H1 (cell line): ENCODE results near the gene CTU1. TPM values are rescaled to one million over a fixed set of nuclear protein-coding genes. Genes with fewer than 3 reads are reported as not detected.

Experiments used
- CTCF ChIA-PET: fragments of 300-600 bp; sonication (Branson Sonifier 250); formaldehyde crosslinking; loops from one replicate; lab custom pipeline; 2021; ENCODE audit not compliant: partially characterized antibody; lab: Charles Lee
- POLR2A ChIA-PET: fragments of 300-600 bp; sonication (Branson Sonifier 250); formaldehyde crosslinking; loops from one replicate; lab custom pipeline; 2021; ENCODE audit warnings: inconsistent platforms; ENCODE audit not compliant: partially characterized antibody; lab: Charles Lee
- DNase-seq, 2 experiments: peaks; one replicate each; pipeline versions ENCODE4 v3.0.0 to v3.0.0-alpha.2; 2010 to 2022; ENCODE audit warnings: low spot score in 2 of 2, low read depth in 1 of 2, mixed read lengths in 1 of 2
- FAIRE-seq: peaks from 2 replicates; lab custom pipeline; 2011; peaks lifted over from hg19 to GRCh38; lab: Jason Lieb, UNC
- H2AFZ ChIP-seq: 2 replicates; pipeline ENCODE4 v1.8.1; 2012; ENCODE audit warnings: low read length, inconsistent platforms
- H2AK5ac ChIP-seq: 2 replicates; pipeline ENCODE4 v1.6.1; 2013; ENCODE audit warnings: low read depth, low read length
- H2BK120ac ChIP-seq: replicated peaks from 2 replicates; pipeline ENCODE3; 2013; ENCODE audit warnings: low read depth, low read length, inconsistent platforms
- H2BK12ac ChIP-seq: 2 replicates; pipeline ENCODE4 v1.6.1; 2013; ENCODE audit warnings: low read depth, low read length
- H2BK15ac ChIP-seq: 2 replicates; pipeline ENCODE4 v1.6.1; 2013; ENCODE audit warnings: low read length
- H2BK20ac ChIP-seq: 2 replicates; pipeline ENCODE4 v1.6.1; 2013; ENCODE audit warnings: low read length
- H2BK5ac ChIP-seq: 2 replicates; pipeline ENCODE4 v1.6.1; 2013; ENCODE audit warnings: low read depth, low read length
- H3K14ac ChIP-seq: 2 replicates; pipeline ENCODE4 v1.6.1; 2013; ENCODE audit warnings: inconsistent platforms; ENCODE audit not compliant: insufficient read length
- H3K18ac ChIP-seq: 2 replicates; pipeline ENCODE4 v1.6.1; 2013; ENCODE audit warnings: low read length; ENCODE audit errors: extremely low read depth
- H3K23ac ChIP-seq: 2 replicates; pipeline ENCODE4 v1.6.1; 2013; ENCODE audit warnings: inconsistent platforms; ENCODE audit not compliant: insufficient read length
- H3K23me2 ChIP-seq: 2 replicates; pipeline ENCODE4 v1.6.1; 2013; ENCODE audit warnings: low read depth, low read length
- H3K27ac ChIP-seq: 2 replicates; pipeline ENCODE4 v1.6.1; 2011; ENCODE audit warnings: low read depth, low read length, inconsistent platforms
- H3K27me3 ChIP-seq, 4 experiments: replicated peaks in 1 of 4; 1 replicate in 1 of 4; 2 replicates in 3 of 4; pipeline versions ENCODE4 v1.6.1 to v1.8.1; 2011 to 2013; ENCODE audit warnings: low read length in 3 of 4, mild to moderate bottlenecking in 3 of 4, inconsistent platforms in 2 of 4, mixed read lengths in 2 of 4, moderate library complexity in 1 of 4; ENCODE audit not compliant: control insufficient read depth in 3 of 4, insufficient read depth in 3 of 4; ENCODE audit errors: extremely low read depth in 1 of 4
- H3K36me3 ChIP-seq, 4 experiments: 2 replicates each; pipeline versions ENCODE4 v1.6.1 to v1.8.1; 2011 to 2013; ENCODE audit warnings: mild to moderate bottlenecking in 4 of 4, low read length in 3 of 4, moderate library complexity in 2 of 4, control low read depth in 1 of 4, inconsistent platforms in 1 of 4; ENCODE audit not compliant: insufficient read depth in 4 of 4, control insufficient read depth in 2 of 4
- H3K4ac ChIP-seq: replicated peaks from 2 replicates; pipeline ENCODE3; 2013; ENCODE audit warnings: low read length, low read depth, mixed read lengths, inconsistent platforms; ENCODE audit not compliant: insufficient read length
- H3K4me1 ChIP-seq, 4 experiments: replicated peaks in 1 of 4; 1 replicate in 1 of 4; 2 replicates in 3 of 4; pipeline versions ENCODE4 v1.6.1 to v1.8.1; 2011 to 2013; ENCODE audit warnings: low read length in 3 of 4, inconsistent platforms in 2 of 4, mixed read lengths in 1 of 4; ENCODE audit not compliant: insufficient read depth in 4 of 4, control insufficient read depth in 3 of 4
- H3K4me2 ChIP-seq, 2 experiments: 2 replicates each; pipeline versions ENCODE4 v1.6.1 to v1.8.1; 2011 to 2013; ENCODE audit warnings: low read depth in 2 of 2, low read length in 2 of 2, control low read depth in 1 of 2, inconsistent platforms in 1 of 2, mild to moderate bottlenecking in 1 of 2; ENCODE audit not compliant: insufficient read depth in 1 of 2
- H3K4me3 ChIP-seq, 4 experiments: fragments of 200-600, 300-600 bp in 1 of 4; sonication (generic), shearing (Covaris generic), sonication (Bioruptor Twin) in 1 of 4; 2 replicates each; pipeline versions ENCODE4 v1.5.1 to v1.8.1; 2011 to 2016; ENCODE audit warnings: low read length in 4 of 4, low read depth in 3 of 4, control low read depth in 2 of 4, inconsistent platforms in 2 of 4, mild to moderate bottlenecking in 2 of 4, mixed read lengths in 1 of 4, moderate library complexity in 1 of 4; ENCODE audit not compliant: insufficient read depth in 2 of 4; ENCODE audit errors: extremely low read depth in 1 of 4
- H3K56ac ChIP-seq: replicated peaks from 2 replicates; pipeline ENCODE3; 2013; ENCODE audit warnings: low read depth, mild to moderate bottlenecking, mixed read lengths, low read length, inconsistent platforms; ENCODE audit not compliant: insufficient read length
- H3K79me1 ChIP-seq: 2 replicates; pipeline ENCODE4 v1.6.1; 2013; ENCODE audit warnings: low read depth, low read length, control low read depth
- H3K79me2 ChIP-seq, 2 experiments: 2 replicates each; pipeline versions ENCODE4 v1.6.1 to v1.8.1; 2012 to 2013; ENCODE audit warnings: low read length in 2 of 2, mild to moderate bottlenecking in 2 of 2, inconsistent platforms in 1 of 2; ENCODE audit not compliant: insufficient read depth in 2 of 2, control insufficient read depth in 1 of 2
- H3K9ac ChIP-seq, 4 experiments: replicated peaks in 1 of 4; 1 replicate in 1 of 4; 2 replicates in 3 of 4; pipeline versions ENCODE4 v1.6.1 to v1.8.1; 2011 to 2013; ENCODE audit warnings: low read depth in 3 of 4, low read length in 3 of 4, control low read depth in 2 of 4, mild to moderate bottlenecking in 2 of 4, moderate library complexity in 2 of 4, inconsistent platforms in 1 of 4; ENCODE audit errors: extremely low read depth in 1 of 4
- H3K9me3 ChIP-seq, 2 experiments: 2 replicates each; pipeline versions ENCODE4 v1.6.1 to v1.8.1; 2012 to 2013; ENCODE audit warnings: mild to moderate bottlenecking in 2 of 2, moderate library complexity in 2 of 2, control low read depth in 1 of 2, inconsistent platforms in 1 of 2, low read depth in 1 of 2, low read length in 1 of 2, mixed read lengths in 1 of 2; ENCODE audit not compliant: insufficient read depth in 2 of 2
- H4K20me1 ChIP-seq, 2 experiments: replicated peaks in 1 of 2; 2 replicates each; pipeline versions ENCODE3 to v1.8.1; 2011 to 2013; ENCODE audit warnings: inconsistent platforms in 2 of 2, low read length in 2 of 2, mild to moderate bottlenecking in 1 of 2; ENCODE audit not compliant: insufficient read depth in 2 of 2, control insufficient read depth in 1 of 2
- H4K5ac ChIP-seq: 2 replicates; pipeline ENCODE4 v1.6.1; 2013; ENCODE audit warnings: low read length, low read depth, mixed read lengths, inconsistent platforms; ENCODE audit not compliant: insufficient read length
- H4K8ac ChIP-seq: 2 replicates; pipeline ENCODE4 v1.8.0; 2013; ENCODE audit warnings: mild to moderate bottlenecking, moderate library complexity, low read length, inconsistent platforms; ENCODE audit not compliant: insufficient read depth; ENCODE audit errors: extremely low read depth
- H4K91ac ChIP-seq: replicated peaks from 2 replicates; pipeline ENCODE3; 2013; ENCODE audit warnings: low read length, mixed read lengths, inconsistent platforms; ENCODE audit not compliant: insufficient read length
- JUN ChIP-seq: IDR thresholded peaks from 2 replicates; pipeline ENCODE4 v1.6.1; 2011; ENCODE audit warnings: low read depth, mild to moderate bottlenecking, improper control_type of control experiment, low read length
- NANOG ChIP-seq: IDR thresholded peaks from 2 replicates; pipeline ENCODE4 v1.6.1; 2011; ENCODE audit warnings: low read length, low read depth, mild to moderate bottlenecking, inconsistent platforms; ENCODE audit not compliant: insufficient read depth, poor library complexity, severe bottlenecking
- YY1 ChIP-seq: IDR thresholded peaks from 2 replicates; pipeline ENCODE4 v1.6.1; 2011; ENCODE audit warnings: low read depth, mild to moderate bottlenecking, low read length
- WGBS, 2 experiments: shearing (Covaris generic) in 1 of 2; methylation state at CpG; one replicate each; pipeline versions ENCODE4 v1.1.6 to v1.1.7; 2013 to 2015; ENCODE audit warnings: low lambda C conversion rate in 2 of 2, mixed read lengths in 2 of 2, inconsistent platforms in 1 of 2, low coverage in 1 of 2, missing lambda C conversion rate in 1 of 2; ENCODE audit not compliant: insufficient replicate concordance in 2 of 2, insufficient coverage in 1 of 2, insufficient read length in 1 of 2; ENCODE audit errors: extremely low coverage in 1 of 2, missing lambda C conversion rate in 1 of 2; 5-methylcytosine and 5-hydroxymethylcytosine counted together
- polyA plus RNA-seq, 7 experiments: library from polyadenylated mRNA; depleted of rRNA in 3 of 7; stranded (reverse) in 5 of 7; unstranded in 2 of 7; fragments of >200 nt in 5 of 7; fragments of 200-250 nt in 2 of 7; gene quantifications; 1 replicate in 5 of 7; 2 replicates in 1 of 7; 4 replicates in 1 of 7; pipeline versions ENCODE4 v1.2.1 to v1.2.3, GENCODE V29; 2011 to 2013; ENCODE audit warnings: missing spikeins in 2 of 7, mixed read lengths in 2 of 7
- total RNA-seq: library from RNA; stranded (reverse); fragmentation: NEBNext Ultra II Directional; extraction: Animal tissue kit (Norgen Biotek cat#: 25700); gene quantifications from 2 replicates; pipeline ENCODE4 v1.2.1, GENCODE V29; 2021

Gene CTU1
- total and polyA plus RNA-seq, 2 of the 8 experiments (the other 6 are each of a cell fraction or from before 2014, with no cell fraction given) = 4.6 to 7.2 TPM

DNA sequence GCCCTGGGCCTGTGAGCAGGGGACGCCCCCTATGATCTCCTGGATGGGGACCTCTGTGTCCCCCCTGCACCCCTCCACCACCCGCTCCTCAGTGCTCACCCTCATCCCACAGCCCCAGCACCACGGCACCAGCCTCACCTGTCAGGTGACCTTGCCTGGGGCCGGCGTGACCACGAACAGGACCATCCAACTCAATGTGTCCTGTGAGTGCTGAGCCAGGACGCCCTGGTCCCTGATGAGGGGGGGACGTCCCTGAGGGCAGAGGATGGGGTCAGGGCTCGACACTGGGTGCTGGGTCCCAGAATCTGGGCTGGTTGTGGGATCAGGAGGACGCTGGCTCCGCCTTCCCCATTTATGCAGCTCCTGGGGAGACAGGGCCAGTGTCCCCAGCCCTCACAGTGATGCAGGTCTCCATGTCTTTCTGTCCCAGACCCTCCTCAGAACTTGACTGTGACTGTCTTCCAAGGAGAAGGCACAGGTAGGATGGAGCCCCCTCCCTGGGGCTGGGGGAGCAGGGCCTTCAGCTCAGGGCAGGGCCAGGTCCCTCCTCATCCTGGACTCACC lies 36.4 kb upstream of the CTU1 start:
- H3K4me3 ChIP-seq = no peak overlapping the region
- H2BK20ac ChIP-seq = no peak overlapping the region
- H3K4me1 ChIP-seq = peaks cover 4 to 14% (median 8%) of the 10 kb centered on the region in 4 experiments; a peak in 5 of 7 replicates
- no peak overlapping the region for H3K4ac ChIP-seq
- no peak overlapping the region for H3K27ac ChIP-seq
- H2BK15ac ChIP-seq = no peak overlapping the region
- POLR2A ChIA-PET = no interaction called here
- no peaks in the 10 kb centered on the region for H3K9me3 ChIP-seq
- FAIRE-seq (no peak), DNase-seq (no peak)
- H2BK12ac ChIP-seq = no peak overlapping the region
- no peaks in the 10 kb centered on the region for H3K79me1 ChIP-seq
- no peak overlapping the region for H3K23ac ChIP-seq
- no peak overlapping the region for H3K9ac ChIP-seq
- H2AK5ac ChIP-seq = no peak overlapping the region
- no peak overlapping the region for H3K18ac ChIP-seq
- no peak overlapping the region for H4K8ac ChIP-seq
- WGBS, 2 experiments = 83% methylated on average over 9 of the region's 11 CpGs; no CpG with 5 or more reads in 1 of the 2 experiments
- H2AFZ ChIP-seq = no peak overlapping the region
- H4K5ac ChIP-seq = no peak overlapping the region
- no peaks in the 10 kb centered on the region for H3K23me2 ChIP-seq
- H3K36me3 ChIP-seq = no peaks in the 10 kb centered on the region
- no peaks in the 10 kb centered on the region for H3K27me3 ChIP-seq
- H2BK120ac ChIP-seq = no peak overlapping the region
- no peak overlapping the region for H3K14ac ChIP-seq
- no peaks in the 10 kb centered on the region for H3K79me2 ChIP-seq
- H3K56ac ChIP-seq = no peak overlapping the region
- no peak overlapping the region for H3K4me2 ChIP-seq
- H2BK5ac ChIP-seq = no peak overlapping the region
- H4K91ac ChIP-seq = no peak overlapping the region
- H4K20me1 ChIP-seq = no peaks in the 10 kb centered on the region
- CTCF ChIA-PET = interaction anchor here (1.5 to 6.9 kb wide), 2 partner anchors 11 to 13 kb away, joined by 3 to 62 read pairs; no protein-coding TSS in a partner anchor
- TF ChIP-seq JUN (no peak), NANOG (no peak), YY1 (no peak)
